Omental fat pad (tissue), 4 donors: ENCODE results near the gene IL4R. TPM values are rescaled to one million over a fixed set of nuclear protein-coding genes. Genes with fewer than 3 reads are reported as not detected.

Experiments
- ATAC-seq: fragments of 150-250 bp; one replicate; pipeline ENCODE4 v1.9.1; 2016; ENCODE audit warnings: mild to moderate bottlenecking, moderate library complexity; ENCODE audit not compliant: low FRiP score
- DNase-seq: peaks from one replicate; pipeline ENCODE4 v3.0.0-alpha.2; 2019; ENCODE audit warnings: low spot score
- CTCF ChIP-seq, 3 donors: fragments of 450-650 bp; IDR thresholded peaks; one replicate each; pipeline ENCODE4 v1.5.1; 2016 to 2017; ENCODE audit warnings: antibody characterized with exemption in 3 of 3, mild to moderate bottlenecking in 3 of 3, moderate library complexity in 2 of 3
- total RNA-seq, 4 donors: library from RNA; depleted of rRNA; stranded (reverse); fragments of >200 nt; gene quantifications; one replicate each; pipeline ENCODE4 v1.1.0, GENCODE V29; 2016

The IL4R gene
- total RNA-seq, 4 donors from 2014 or later: 36.9 to 162 (median 47.3) TPM

GRCh38 chr16:27320261-27321012 is 6.7 kb downstream of the IL4R start:
- DNase-seq (no peak), ATAC-seq (no peak)

GRCh38 chr16:27321013-27321915 is 7.5 kb downstream of the IL4R start:
- DNase-seq: no peak
- peak; percentile 58 for ATAC-seq
- no peak for TF ChIP-seq CTCF (IDR thresholded peaks at IDR 0.05)

More at GRCh38 chr16:27320261-27321012, 6.7 kb downstream of the IL4R start:
- TF ChIP-seq CTCF (IDR thresholded peaks at IDR 0.05): no peak

GRCh38 chr16:27322858-27323780 is 9.3 kb downstream of the IL4R start:
- peak; percentile 4 for DNase-seq
- TF ChIP-seq CTCF (IDR thresholded peaks at IDR 0.05): no peak

GRCh38 chr16:27323781-27324561 is 10.2 kb downstream of the IL4R start:
- DNase-seq: peak; percentile 23
- TF ChIP-seq CTCF (IDR thresholded peaks at IDR 0.05): no peak
- no peak for ATAC-seq

More at GRCh38 chr16:27322858-27323780, 9.3 kb downstream of the IL4R start:
- ATAC-seq: no peak

GRCh38 chr16:27324851-27325301 is 11.1 kb downstream of the IL4R start:
- no peak for TF ChIP-seq CTCF (IDR thresholded peaks at IDR 0.05)
- DNase-seq (peak; percentile 1), ATAC-seq (no peak)

- no peak for ATAC-seq
- no peak for TF ChIP-seq CTCF (IDR thresholded peaks at IDR 0.05)
- DNase-seq: peak; percentile 21
Observed at GRCh38 chr16:27325736-27326135, 12.0 kb downstream of the IL4R start.
